ENCODE results near the gene TMEM212. TPM values are rescaled to one million over a fixed set of nuclear protein-coding genes. Genes with fewer than 3 reads are reported as not detected.
A peak's percentile ranks its signal among the peaks of the same experiment; 100 is the strongest.

TMEM212 gene
- total and polyA plus RNA-seq, 11 donors, result not detected

- H3K9me3 ChIP-seq, result no peaks in the 10 kb centered on the region
- peaks cover 0 to 49% (median 28%) of the 10 kb centered on the region in 12 donors for H3K4me1 ChIP-seq
- no peaks in the 10 kb centered on the region for H3K36me3 ChIP-seq
- H3K27me3 ChIP-seq, result no peaks in the 10 kb centered on the region
- no peak overlapping the region for H3K4me3 ChIP-seq
- ATAC-seq (no peak), DNase-seq (no peak)
- TF ChIP-seq CTCF (IDR thresholded peaks at IDR 0.05) (no peak), POLR2A (IDR thresholded peaks at IDR 0.05) (no peak)
- intact Hi-C loops (cut with DNase I), result loop anchor here in 8 of 10 donors (5.0 to 10.0 kb wide), 12 partner anchors 58 to 504 kb away; partner anchors contain the start of gene FNDC3B (in 4 of the 8)
- H3K27ac ChIP-seq, result peak overlapping the region; percentile 32 to 81 (median 48)
These were observed 12.7 kb upstream of the TMEM212 start for GRCh38 chr3:171830518-171830875.

GRCh38 chr3:171831936-171832335 lies 11.2 kb upstream of the TMEM212 start:
- intact Hi-C loops (cut with DNase I), result loop anchor here in 8 of 10 donors (5.0 to 10.0 kb wide), 12 partner anchors 60 to 503 kb away; partner anchors contain the start of gene FNDC3B (in 4 of the 8)
- H3K9me3 ChIP-seq, result no peaks in the 10 kb centered on the region
- WGBS, 4 donors, result 79 to 92% (median 86%) methylated on average over 3 of the region's 3 CpGs
- ATAC-seq (no peak), DNase-seq (no peak)
- no peak for TF ChIP-seq POLR2A (IDR thresholded peaks at IDR 0.05)
- no peak for TF ChIP-seq CTCF (IDR thresholded peaks at IDR 0.05)
- no peak overlapping the region for H3K4me3 ChIP-seq
- no peaks in the 10 kb centered on the region for H3K36me3 ChIP-seq
- H3K4me1 ChIP-seq, result peaks cover 0 to 60% (median 35%) of the 10 kb centered on the region in 12 donors
- H3K27ac ChIP-seq, result peak overlapping the region in 5 of 12 donors; percentile 40 to 72 (median 62)
- no peaks in the 10 kb centered on the region for H3K27me3 ChIP-seq

- Histone ChIP-seq H3K4me1 (peaks cover 0 to 70% (median 46%) of the 10 kb centered on the region in 12 donors), H3K9me3 (no peaks in the 10 kb centered on the region), H3K4me3 (no peak overlapping the region), H3K27ac (peak overlapping the region in 8 of 12 donors; percentile 33 to 72 (median 54)), H3K36me3 (no peaks in the 10 kb centered on the region), H3K27me3 (no peaks in the 10 kb centered on the region)
- intact Hi-C loops (cut with DNase I), result loop anchor here in 8 of 10 donors (5.0 to 10.0 kb wide), 12 partner anchors 61 to 502 kb away; partner anchors contain the start of gene FNDC3B (in 4 of the 8)
- ATAC-seq, result no peak
- DNase-seq, result no peak
- TF ChIP-seq POLR2A (IDR thresholded peaks at IDR 0.05), result no peak
- no peak for TF ChIP-seq CTCF (IDR thresholded peaks at IDR 0.05)
- WGBS, 4 donors, result 71 to 75% (median 72%) methylated on average over 5 of the region's 5 CpGs
These were observed 10.2 kb upstream of the TMEM212 start for GRCh38 chr3:171832989-171833388.

GRCh38 chr3:171833789-171834460 lies 9.2 kb upstream of the TMEM212 start:
- intact Hi-C loops (cut with DNase I), result loop anchor here in 8 of 10 donors (2.0 to 10.0 kb wide), 13 partner anchors 62 to 501 kb away; partner anchors contain the start of gene FNDC3B (in 4 of the 8)

More at GRCh38 chr3:171833789-171834460, 9.2 kb upstream of the TMEM212 start:
- H3K4me3 ChIP-seq, result no peak overlapping the region
- ATAC-seq (peak in 2 of 4 donors; percentile 17 to 26), DNase-seq (no peak)
- no peaks in the 10 kb centered on the region for H3K27me3 ChIP-seq
- H3K36me3 ChIP-seq, result no peaks in the 10 kb centered on the region
- peaks cover 0 to 75% (median 52%) of the 10 kb centered on the region in 12 donors for H3K4me1 ChIP-seq
- WGBS, 4 donors, result 44 to 56% (median 54%) methylated on average over 3 of the region's 3 CpGs
- no peak for TF ChIP-seq POLR2A (IDR thresholded peaks at IDR 0.05)
- peak in 10 of 12 donors; percentile 17 to 50 (median 38) for TF ChIP-seq CTCF (IDR thresholded peaks at IDR 0.05)
- peak overlapping the region; percentile 1 to 72 (median 40) for H3K27ac ChIP-seq
- H3K9me3 ChIP-seq, result no peaks in the 10 kb centered on the region

Measured in heart left ventricle (tissue), 16 donors.